WTC11 (cell line): ENCODE results near the gene PEX6. TPM values are rescaled to one million over a fixed set of nuclear protein-coding genes. Genes with fewer than 3 reads are reported as not detected.

ENCODE experiments used
- CREB1 ChIP-seq: sonication (generic); formaldehyde crosslinking; IDR thresholded peaks from 2 replicates; pipeline ENCODE4 v1.8.0; 2023; ENCODE audit warnings: mild to moderate bottlenecking, missing genetic modification reagents
- CREM ChIP-seq: sonication (generic); formaldehyde crosslinking; IDR thresholded peaks from 2 replicates; pipeline ENCODE4 v1.8.1; 2022; ENCODE audit warnings: mild to moderate bottlenecking, missing genetic modification reagents, moderate library complexity
- NR3C1 ChIP-seq: sonication (generic); formaldehyde crosslinking; conservative IDR thresholded peaks from 2 replicates; pipeline ENCODE4 v1.8.1; 2023; ENCODE audit warnings: low read depth, mild to moderate bottlenecking, missing genetic modification reagents
- SOX15 ChIP-seq: fragments of 250-450 bp; sonication (Bioruptor Pico); IDR thresholded peaks from 2 replicates; pipeline ENCODE4 v1.9.0; 2021; ENCODE audit warnings: mild to moderate bottlenecking
- TCF7 ChIP-seq: sonication (generic); formaldehyde crosslinking; IDR thresholded peaks from 2 replicates; pipeline ENCODE4 v1.8.0; 2022; ENCODE audit warnings: mild to moderate bottlenecking, low read depth, missing genetic modification reagents, moderate library complexity
- ZNF138 ChIP-seq: sonication (generic); formaldehyde crosslinking; conservative IDR thresholded peaks from 2 replicates; pipeline ENCODE4 v1.8.1; 2022; ENCODE audit warnings: mild to moderate bottlenecking, moderate library complexity, missing genetic modification reagents
- total RNA-seq: library from RNA; stranded (reverse); gene quantifications from 3 replicates; pipeline ENCODE4 v1.2.3, GENCODE V29; 2021
- TF ChIP-seq, protein P1 (sequence below): sonication (generic); formaldehyde crosslinking; IDR thresholded peaks from 2 replicates; pipeline ENCODE4 v1.8.0; 2022; ENCODE audit warnings: mild to moderate bottlenecking, missing genetic modification reagents
- TF ChIP-seq, protein P2 (sequence below): sonication (generic); formaldehyde crosslinking; conservative IDR thresholded peaks from 2 replicates; pipeline ENCODE4 v1.8.1; 2022; ENCODE audit warnings: mild to moderate bottlenecking, missing genetic modification reagents
- TF ChIP-seq, protein P3 (sequence below): sonication (generic); formaldehyde crosslinking; IDR thresholded peaks from 2 replicates; pipeline ENCODE4 v1.8.1; 2022; ENCODE audit warnings: mild to moderate bottlenecking, missing genetic modification reagents, moderate library complexity, borderline replicate concordance
- TF ChIP-seq, protein P4 (sequence below): fragments of 200-600 bp; IDR thresholded peaks from 2 replicates; pipeline ENCODE4 v1.8.0; 2022; ENCODE audit warnings: antibody characterized with exemption
- TF ChIP-seq, protein P5 (sequence below): sonication (generic); formaldehyde crosslinking; IDR thresholded peaks from 2 replicates; pipeline ENCODE4 v1.8.0; 2023; ENCODE audit warnings: missing genetic modification reagents, mild to moderate bottlenecking, borderline replicate concordance
- TF ChIP-seq, protein P6 (sequence below): sonication (generic); formaldehyde crosslinking; IDR thresholded peaks from 2 replicates; pipeline ENCODE4 v1.8.1; 2023; ENCODE audit warnings: mild to moderate bottlenecking, missing genetic modification reagents, moderate library complexity
- TF ChIP-seq, protein P7 (sequence below): fragments of 250-450 bp; sonication (Bioruptor Pico); IDR thresholded peaks from 2 replicates; pipeline ENCODE4 v1.9.0; 2021; ENCODE audit warnings: mild to moderate bottlenecking, borderline replicate concordance
- TF ChIP-seq, protein P8 (sequence below): sonication (generic); formaldehyde crosslinking; IDR thresholded peaks from 2 replicates; pipeline ENCODE4 v1.8.1; 2022; ENCODE audit warnings: missing genetic modification reagents, borderline replicate concordance
- TF ChIP-seq, protein P9 (sequence below): sonication (generic); formaldehyde crosslinking; IDR thresholded peaks from 2 replicates; pipeline ENCODE4 v1.8.1; 2023; ENCODE audit warnings: mild to moderate bottlenecking, moderate library complexity, missing genetic modification reagents
- TF ChIP-seq, protein P10 (sequence below): sonication (generic); formaldehyde crosslinking; IDR thresholded peaks from 2 replicates; pipeline ENCODE4 v1.8.1; 2022; ENCODE audit warnings: low read depth, mild to moderate bottlenecking, moderate library complexity, missing genetic modification reagents, borderline replicate concordance

PEX6 gene
- total RNA-seq, 1 experiment from 2014 or later = 8.2 TPM

DNA sequence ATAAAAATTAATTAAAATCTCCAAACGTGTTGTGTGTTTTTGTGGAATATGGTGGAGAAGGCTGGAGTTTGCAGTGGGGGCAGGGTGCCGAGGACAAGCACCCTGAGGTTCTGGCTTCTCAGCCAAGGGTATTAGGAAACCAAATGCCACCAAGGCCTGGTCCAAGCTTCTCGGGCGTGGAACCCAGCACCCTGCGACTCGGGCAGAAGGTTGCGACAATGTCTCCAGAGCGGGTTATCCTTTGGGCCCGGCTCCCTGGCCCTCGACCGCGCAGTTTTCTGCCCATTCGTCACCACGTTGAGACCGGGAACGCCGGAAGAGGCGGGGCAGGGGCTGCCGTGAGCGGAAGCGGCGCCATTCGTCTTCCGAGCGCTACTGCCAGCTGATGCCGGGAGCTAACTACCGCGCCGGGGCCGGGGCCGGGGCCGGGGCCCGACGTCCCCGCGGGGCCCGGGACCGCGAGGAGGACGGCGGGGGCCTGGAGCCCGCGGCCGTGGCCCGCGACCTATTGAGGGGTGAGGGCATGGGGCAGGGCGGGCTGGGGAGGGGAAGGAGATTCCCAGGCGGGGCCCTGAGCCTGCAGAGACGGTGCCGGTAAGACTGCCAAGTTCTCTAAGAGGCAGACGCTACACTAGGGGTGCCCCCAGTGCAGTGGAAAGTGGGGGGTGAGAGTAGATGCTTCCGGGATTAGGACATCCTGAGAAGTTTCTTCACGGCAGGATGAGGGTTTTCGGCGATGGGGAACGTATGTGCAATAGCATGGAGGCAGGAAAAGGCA is 42.5 kb upstream of the PEX6 start, which contains the start of gene RRP36 (continued):
- TF ChIP-seq, protein P1, sequence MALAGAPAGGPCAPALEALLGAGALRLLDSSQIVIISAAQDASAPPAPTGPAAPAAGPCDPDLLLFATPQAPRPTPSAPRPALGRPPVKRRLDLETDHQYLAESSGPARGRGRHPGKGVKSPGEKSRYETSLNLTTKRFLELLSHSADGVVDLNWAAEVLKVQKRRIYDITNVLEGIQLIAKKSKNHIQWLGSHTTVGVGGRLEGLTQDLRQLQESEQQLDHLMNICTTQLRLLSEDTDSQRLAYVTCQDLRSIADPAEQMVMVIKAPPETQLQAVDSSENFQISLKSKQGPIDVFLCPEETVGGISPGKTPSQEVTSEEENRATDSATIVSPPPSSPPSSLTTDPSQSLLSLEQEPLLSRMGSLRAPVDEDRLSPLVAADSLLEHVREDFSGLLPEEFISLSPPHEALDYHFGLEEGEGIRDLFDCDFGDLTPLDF = no peak
- TF ChIP-seq, protein P2, sequence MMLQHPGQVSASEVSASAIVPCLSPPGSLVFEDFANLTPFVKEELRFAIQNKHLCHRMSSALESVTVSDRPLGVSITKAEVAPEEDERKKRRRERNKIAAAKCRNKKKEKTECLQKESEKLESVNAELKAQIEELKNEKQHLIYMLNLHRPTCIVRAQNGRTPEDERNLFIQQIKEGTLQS (CRISPR knock-in tag) = no peak
- TF ChIP-seq, protein P3, sequence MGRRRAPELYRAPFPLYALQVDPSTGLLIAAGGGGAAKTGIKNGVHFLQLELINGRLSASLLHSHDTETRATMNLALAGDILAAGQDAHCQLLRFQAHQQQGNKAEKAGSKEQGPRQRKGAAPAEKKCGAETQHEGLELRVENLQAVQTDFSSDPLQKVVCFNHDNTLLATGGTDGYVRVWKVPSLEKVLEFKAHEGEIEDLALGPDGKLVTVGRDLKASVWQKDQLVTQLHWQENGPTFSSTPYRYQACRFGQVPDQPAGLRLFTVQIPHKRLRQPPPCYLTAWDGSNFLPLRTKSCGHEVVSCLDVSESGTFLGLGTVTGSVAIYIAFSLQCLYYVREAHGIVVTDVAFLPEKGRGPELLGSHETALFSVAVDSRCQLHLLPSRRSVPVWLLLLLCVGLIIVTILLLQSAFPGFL (CRISPR knock-in tag) = no peak
- TF ChIP-seq, protein P4, sequence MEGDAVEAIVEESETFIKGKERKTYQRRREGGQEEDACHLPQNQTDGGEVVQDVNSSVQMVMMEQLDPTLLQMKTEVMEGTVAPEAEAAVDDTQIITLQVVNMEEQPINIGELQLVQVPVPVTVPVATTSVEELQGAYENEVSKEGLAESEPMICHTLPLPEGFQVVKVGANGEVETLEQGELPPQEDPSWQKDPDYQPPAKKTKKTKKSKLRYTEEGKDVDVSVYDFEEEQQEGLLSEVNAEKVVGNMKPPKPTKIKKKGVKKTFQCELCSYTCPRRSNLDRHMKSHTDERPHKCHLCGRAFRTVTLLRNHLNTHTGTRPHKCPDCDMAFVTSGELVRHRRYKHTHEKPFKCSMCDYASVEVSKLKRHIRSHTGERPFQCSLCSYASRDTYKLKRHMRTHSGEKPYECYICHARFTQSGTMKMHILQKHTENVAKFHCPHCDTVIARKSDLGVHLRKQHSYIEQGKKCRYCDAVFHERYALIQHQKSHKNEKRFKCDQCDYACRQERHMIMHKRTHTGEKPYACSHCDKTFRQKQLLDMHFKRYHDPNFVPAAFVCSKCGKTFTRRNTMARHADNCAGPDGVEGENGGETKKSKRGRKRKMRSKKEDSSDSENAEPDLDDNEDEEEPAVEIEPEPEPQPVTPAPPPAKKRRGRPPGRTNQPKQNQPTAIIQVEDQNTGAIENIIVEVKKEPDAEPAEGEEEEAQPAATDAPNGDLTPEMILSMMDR = no peak
- TF ChIP-seq SOX15 (no peak), TCF7 (CRISPR knock-in tag) (no peak), CREB1 (CRISPR knock-in tag) (no peak), CREM (no peak), NR3C1 (no peak), ZNF138 (CRISPR knock-in tag) (no peak)
- TF ChIP-seq, protein P5, sequence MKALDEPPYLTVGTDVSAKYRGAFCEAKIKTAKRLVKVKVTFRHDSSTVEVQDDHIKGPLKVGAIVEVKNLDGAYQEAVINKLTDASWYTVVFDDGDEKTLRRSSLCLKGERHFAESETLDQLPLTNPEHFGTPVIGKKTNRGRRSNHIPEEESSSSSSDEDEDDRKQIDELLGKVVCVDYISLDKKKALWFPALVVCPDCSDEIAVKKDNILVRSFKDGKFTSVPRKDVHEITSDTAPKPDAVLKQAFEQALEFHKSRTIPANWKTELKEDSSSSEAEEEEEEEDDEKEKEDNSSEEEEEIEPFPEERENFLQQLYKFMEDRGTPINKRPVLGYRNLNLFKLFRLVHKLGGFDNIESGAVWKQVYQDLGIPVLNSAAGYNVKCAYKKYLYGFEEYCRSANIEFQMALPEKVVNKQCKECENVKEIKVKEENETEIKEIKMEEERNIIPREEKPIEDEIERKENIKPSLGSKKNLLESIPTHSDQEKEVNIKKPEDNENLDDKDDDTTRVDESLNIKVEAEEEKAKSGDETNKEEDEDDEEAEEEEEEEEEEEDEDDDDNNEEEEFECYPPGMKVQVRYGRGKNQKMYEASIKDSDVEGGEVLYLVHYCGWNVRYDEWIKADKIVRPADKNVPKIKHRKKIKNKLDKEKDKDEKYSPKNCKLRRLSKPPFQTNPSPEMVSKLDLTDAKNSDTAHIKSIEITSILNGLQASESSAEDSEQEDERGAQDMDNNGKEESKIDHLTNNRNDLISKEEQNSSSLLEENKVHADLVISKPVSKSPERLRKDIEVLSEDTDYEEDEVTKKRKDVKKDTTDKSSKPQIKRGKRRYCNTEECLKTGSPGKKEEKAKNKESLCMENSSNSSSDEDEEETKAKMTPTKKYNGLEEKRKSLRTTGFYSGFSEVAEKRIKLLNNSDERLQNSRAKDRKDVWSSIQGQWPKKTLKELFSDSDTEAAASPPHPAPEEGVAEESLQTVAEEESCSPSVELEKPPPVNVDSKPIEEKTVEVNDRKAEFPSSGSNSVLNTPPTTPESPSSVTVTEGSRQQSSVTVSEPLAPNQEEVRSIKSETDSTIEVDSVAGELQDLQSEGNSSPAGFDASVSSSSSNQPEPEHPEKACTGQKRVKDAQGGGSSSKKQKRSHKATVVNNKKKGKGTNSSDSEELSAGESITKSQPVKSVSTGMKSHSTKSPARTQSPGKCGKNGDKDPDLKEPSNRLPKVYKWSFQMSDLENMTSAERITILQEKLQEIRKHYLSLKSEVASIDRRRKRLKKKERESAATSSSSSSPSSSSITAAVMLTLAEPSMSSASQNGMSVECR (CRISPR knock-in tag) = no peak
- TF ChIP-seq, protein P6, sequence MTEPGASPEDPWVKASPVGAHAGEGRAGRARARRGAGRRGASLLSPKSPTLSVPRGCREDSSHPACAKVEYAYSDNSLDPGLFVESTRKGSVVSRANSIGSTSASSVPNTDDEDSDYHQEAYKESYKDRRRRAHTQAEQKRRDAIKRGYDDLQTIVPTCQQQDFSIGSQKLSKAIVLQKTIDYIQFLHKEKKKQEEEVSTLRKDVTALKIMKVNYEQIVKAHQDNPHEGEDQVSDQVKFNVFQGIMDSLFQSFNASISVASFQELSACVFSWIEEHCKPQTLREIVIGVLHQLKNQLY (CRISPR knock-in tag) = no peak
- TF ChIP-seq, protein P7, sequence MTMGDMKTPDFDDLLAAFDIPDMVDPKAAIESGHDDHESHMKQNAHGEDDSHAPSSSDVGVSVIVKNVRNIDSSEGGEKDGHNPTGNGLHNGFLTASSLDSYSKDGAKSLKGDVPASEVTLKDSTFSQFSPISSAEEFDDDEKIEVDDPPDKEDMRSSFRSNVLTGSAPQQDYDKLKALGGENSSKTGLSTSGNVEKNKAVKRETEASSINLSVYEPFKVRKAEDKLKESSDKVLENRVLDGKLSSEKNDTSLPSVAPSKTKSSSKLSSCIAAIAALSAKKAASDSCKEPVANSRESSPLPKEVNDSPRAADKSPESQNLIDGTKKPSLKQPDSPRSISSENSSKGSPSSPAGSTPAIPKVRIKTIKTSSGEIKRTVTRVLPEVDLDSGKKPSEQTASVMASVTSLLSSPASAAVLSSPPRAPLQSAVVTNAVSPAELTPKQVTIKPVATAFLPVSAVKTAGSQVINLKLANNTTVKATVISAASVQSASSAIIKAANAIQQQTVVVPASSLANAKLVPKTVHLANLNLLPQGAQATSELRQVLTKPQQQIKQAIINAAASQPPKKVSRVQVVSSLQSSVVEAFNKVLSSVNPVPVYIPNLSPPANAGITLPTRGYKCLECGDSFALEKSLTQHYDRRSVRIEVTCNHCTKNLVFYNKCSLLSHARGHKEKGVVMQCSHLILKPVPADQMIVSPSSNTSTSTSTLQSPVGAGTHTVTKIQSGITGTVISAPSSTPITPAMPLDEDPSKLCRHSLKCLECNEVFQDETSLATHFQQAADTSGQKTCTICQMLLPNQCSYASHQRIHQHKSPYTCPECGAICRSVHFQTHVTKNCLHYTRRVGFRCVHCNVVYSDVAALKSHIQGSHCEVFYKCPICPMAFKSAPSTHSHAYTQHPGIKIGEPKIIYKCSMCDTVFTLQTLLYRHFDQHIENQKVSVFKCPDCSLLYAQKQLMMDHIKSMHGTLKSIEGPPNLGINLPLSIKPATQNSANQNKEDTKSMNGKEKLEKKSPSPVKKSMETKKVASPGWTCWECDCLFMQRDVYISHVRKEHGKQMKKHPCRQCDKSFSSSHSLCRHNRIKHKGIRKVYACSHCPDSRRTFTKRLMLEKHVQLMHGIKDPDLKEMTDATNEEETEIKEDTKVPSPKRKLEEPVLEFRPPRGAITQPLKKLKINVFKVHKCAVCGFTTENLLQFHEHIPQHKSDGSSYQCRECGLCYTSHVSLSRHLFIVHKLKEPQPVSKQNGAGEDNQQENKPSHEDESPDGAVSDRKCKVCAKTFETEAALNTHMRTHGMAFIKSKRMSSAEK = 0 out of 2 replicates have a peak, but pooled peaks have one; percentile 35
- TF ChIP-seq, protein P8, sequence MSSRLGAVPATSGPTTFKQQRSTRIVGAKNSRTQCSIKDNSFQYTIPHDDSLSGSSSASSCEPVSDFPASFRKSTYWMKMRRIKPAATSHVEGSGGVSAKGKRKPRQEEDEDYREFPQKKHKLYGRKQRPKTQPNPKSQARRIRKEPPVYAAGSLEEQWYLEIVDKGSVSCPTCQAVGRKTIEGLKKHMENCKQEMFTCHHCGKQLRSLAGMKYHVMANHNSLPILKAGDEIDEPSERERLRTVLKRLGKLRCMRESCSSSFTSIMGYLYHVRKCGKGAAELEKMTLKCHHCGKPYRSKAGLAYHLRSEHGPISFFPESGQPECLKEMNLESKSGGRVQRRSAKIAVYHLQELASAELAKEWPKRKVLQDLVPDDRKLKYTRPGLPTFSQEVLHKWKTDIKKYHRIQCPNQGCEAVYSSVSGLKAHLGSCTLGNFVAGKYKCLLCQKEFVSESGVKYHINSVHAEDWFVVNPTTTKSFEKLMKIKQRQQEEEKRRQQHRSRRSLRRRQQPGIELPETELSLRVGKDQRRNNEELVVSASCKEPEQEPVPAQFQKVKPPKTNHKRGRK (CRISPR knock-in tag) = no peak
- TF ChIP-seq, protein P9, sequence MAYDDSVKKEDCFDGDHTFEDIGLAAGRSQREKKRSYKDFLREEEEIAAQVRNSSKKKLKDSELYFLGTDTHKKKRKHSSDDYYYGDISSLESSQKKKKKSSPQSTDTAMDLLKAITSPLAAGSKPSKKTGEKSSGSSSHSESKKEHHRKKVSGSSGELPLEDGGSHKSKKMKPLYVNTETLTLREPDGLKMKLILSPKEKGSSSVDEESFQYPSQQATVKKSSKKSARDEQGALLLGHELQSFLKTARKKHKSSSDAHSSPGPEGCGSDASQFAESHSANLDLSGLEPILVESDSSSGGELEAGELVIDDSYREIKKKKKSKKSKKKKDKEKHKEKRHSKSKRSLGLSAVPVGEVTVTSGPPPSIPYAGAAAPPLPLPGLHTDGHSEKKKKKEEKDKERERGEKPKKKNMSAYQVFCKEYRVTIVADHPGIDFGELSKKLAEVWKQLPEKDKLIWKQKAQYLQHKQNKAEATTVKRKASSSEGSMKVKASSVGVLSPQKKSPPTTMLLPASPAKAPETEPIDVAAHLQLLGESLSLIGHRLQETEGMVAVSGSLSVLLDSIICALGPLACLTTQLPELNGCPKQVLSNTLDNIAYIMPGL (CRISPR knock-in tag) = no peak
- TF ChIP-seq, protein P10, sequence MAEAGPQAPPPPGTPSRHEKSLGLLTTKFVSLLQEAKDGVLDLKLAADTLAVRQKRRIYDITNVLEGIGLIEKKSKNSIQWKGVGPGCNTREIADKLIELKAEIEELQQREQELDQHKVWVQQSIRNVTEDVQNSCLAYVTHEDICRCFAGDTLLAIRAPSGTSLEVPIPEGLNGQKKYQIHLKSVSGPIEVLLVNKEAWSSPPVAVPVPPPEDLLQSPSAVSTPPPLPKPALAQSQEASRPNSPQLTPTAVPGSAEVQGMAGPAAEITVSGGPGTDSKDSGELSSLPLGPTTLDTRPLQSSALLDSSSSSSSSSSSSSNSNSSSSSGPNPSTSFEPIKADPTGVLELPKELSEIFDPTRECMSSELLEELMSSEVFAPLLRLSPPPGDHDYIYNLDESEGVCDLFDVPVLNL (CRISPR knock-in tag) = no peak
